Central memory CD8-positive, alpha-beta T cell (primary cell): Measurements from ENCODE around the gene CPT1C.
A peak's percentile ranks its signal among the peaks of the same experiment; 100 is the strongest.

Experiments used
- ATAC-seq: fragments of 150-1000 bp; cut with Tn5 transposase; replicated peaks from 2 replicates; pipeline ENCODE4 v1.10.0; 2022; ENCODE audit warnings: mild to moderate bottlenecking, moderate FRiP score, moderate number of reproducible peaks; ENCODE audit not compliant: poor library complexity, severe bottlenecking; ENCODE audit errors: extremely low read depth
- DNase-seq, 2 donors: peaks; one replicate each; pipeline ENCODE4 v3.0.0; 2021; ENCODE audit warnings: low spot score in 2 of 2
- H3K27ac Mint-ChIP-seq: one replicate; pipeline ENCODE4 v1.8.0; 2022; ENCODE audit warnings: low read depth, mild to moderate bottlenecking, moderate library complexity, mixed read lengths
- H3K27me3 Mint-ChIP-seq: one replicate; pipeline ENCODE4 v1.8.0; 2022; ENCODE audit warnings: mixed read lengths
- H3K36me3 Mint-ChIP-seq: one replicate; pipeline ENCODE4 v1.8.0; 2022; ENCODE audit warnings: mild to moderate bottlenecking, moderate library complexity, mixed read lengths; ENCODE audit not compliant: insufficient read depth
- H3K4me1 Mint-ChIP-seq: one replicate; pipeline ENCODE4 v1.8.0; 2022; ENCODE audit warnings: mixed read lengths
- H3K4me3 Mint-ChIP-seq: one replicate; pipeline ENCODE4 v1.8.0; 2022; ENCODE audit warnings: mild to moderate bottlenecking, moderate library complexity, mixed read lengths
- H3K9me3 Mint-ChIP-seq: one replicate; pipeline ENCODE4 v1.8.0; 2022; ENCODE audit warnings: mixed read lengths

Gene CPT1C

DNA sequence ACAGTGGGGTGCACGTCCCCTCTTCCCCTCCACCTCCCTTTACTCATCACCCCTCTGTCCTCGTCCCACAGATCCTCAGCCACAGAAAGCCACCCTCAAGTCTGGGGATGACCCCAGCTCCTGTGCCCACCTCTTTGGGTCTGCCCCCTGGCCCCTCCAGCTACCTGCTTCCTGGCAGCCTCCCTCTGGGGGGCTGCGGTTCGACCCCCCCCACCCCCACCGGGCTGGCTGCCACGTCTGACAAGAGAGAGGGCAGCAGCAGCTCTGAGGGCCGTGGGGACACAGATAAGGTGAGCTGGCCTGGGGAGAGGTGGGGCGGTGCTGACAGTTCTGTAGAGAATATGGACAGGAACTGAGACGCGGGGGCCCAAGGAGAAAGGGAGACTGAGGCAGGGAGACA lies 36.3 kb upstream of the CPT1C start:
- no peak for DNase-seq
- H3K4me1 Mint-ChIP-seq = no peaks in the 10 kb centered on the region
- H3K9me3 Mint-ChIP-seq = no peaks in the 10 kb centered on the region
- no peak for ATAC-seq
- H3K36me3 Mint-ChIP-seq = peaks cover 26% of the 10 kb centered on the region
- H3K4me3 Mint-ChIP-seq = no peak overlapping the region
- H3K27ac Mint-ChIP-seq = no peak overlapping the region
- no peaks in the 10 kb centered on the region for H3K27me3 Mint-ChIP-seq

GRCh38 chr19:49655570-49656455 lies 35.1 kb upstream of the CPT1C start:
- no peaks in the 10 kb centered on the region for H3K27me3 Mint-ChIP-seq
- H3K36me3 Mint-ChIP-seq = peaks cover 28% of the 10 kb centered on the region
- no peaks in the 10 kb centered on the region for H3K4me1 Mint-ChIP-seq
- peak overlapping the region; percentile 55 for H3K27ac Mint-ChIP-seq
- no peaks in the 10 kb centered on the region for H3K9me3 Mint-ChIP-seq
- peak; percentile 58 for ATAC-seq
- H3K4me3 Mint-ChIP-seq = no peak overlapping the region
- no peak for DNase-seq

- Mint-ChIP-seq H3K4me3 (no peak overlapping the region), H3K9me3 (no peaks in the 10 kb centered on the region), H3K36me3 (peaks cover 30% of the 10 kb centered on the region), H3K4me1 (no peaks in the 10 kb centered on the region), H3K27me3 (no peaks in the 10 kb centered on the region), H3K27ac (no peak overlapping the region)
- no peak for ATAC-seq
- no peak for DNase-seq
These were observed 34.3 kb upstream of the CPT1C start for GRCh38 chr19:49656456-49657109.

GRCh38 chr19:49657493-49658138 lies 33.3 kb upstream of the CPT1C start:
- ATAC-seq (no peak), DNase-seq (no peak)
- Mint-ChIP-seq H3K27ac (peak overlapping the region; percentile 81), H3K27me3 (no peaks in the 10 kb centered on the region), H3K36me3 (peaks cover 30% of the 10 kb centered on the region), H3K9me3 (no peaks in the 10 kb centered on the region), H3K4me3 (no peak overlapping the region), H3K4me1 (no peaks in the 10 kb centered on the region)

DNA sequence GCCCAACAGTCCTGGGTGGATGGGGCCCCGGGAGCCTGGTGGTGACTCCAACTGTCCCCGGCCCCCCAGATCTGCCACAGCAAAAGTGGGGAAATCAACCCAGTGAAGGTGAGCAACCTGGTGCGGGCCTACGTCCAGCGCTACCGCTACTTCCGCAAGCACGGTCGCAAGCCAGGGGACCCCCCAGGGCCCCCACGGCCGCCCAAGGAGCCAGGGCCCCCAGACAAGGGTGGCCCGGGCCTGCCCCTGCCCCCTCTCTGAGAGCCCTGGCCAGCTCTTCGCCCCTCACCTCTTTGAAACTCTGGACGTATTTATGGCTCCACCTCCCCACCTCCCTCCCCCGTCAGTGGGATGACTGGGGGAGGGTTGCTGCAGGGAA lies 32.8 kb upstream of the CPT1C start:
- ATAC-seq (no peak), DNase-seq (no peak)
- Mint-ChIP-seq H3K4me3 (no peak overlapping the region), H3K9me3 (no peaks in the 10 kb centered on the region), H3K36me3 (peaks cover 30% of the 10 kb centered on the region), H3K4me1 (no peaks in the 10 kb centered on the region), H3K27me3 (no peaks in the 10 kb centered on the region), H3K27ac (peak overlapping the region; percentile 81)

- peaks cover 3% of the 10 kb centered on the region for H3K4me1 Mint-ChIP-seq
- H3K27ac Mint-ChIP-seq = no peak overlapping the region
- H3K27me3 Mint-ChIP-seq = no peaks in the 10 kb centered on the region
- no peaks in the 10 kb centered on the region for H3K9me3 Mint-ChIP-seq
- no peak for ATAC-seq
- no peak overlapping the region for H3K4me3 Mint-ChIP-seq
- peaks cover 32% of the 10 kb centered on the region for H3K36me3 Mint-ChIP-seq
- no peak for DNase-seq
These were observed 32.1 kb upstream of the CPT1C start for GRCh38 chr19:49658566-49659442.

- Mint-ChIP-seq H3K36me3 (peaks cover 38% of the 10 kb centered on the region), H3K27ac (no peak overlapping the region), H3K9me3 (no peaks in the 10 kb centered on the region), H3K27me3 (no peaks in the 10 kb centered on the region), H3K4me3 (no peak overlapping the region), H3K4me1 (peaks cover 19% of the 10 kb centered on the region)
- ATAC-seq (no peak), DNase-seq (no peak)
These were observed 30.5 kb upstream of the CPT1C start for GRCh38 chr19:49660338-49660961.

- Mint-ChIP-seq H3K27ac (peak overlapping the region; percentile 96), H3K9me3 (no peaks in the 10 kb centered on the region), H3K4me3 (no peak overlapping the region), H3K4me1 (peaks cover 35% of the 10 kb centered on the region), H3K27me3 (no peaks in the 10 kb centered on the region), H3K36me3 (peaks cover 46% of the 10 kb centered on the region)
- DNase-seq = no peak
- no peak for ATAC-seq
These were observed 28.9 kb upstream of the CPT1C start for GRCh38 chr19:49662011-49662410.

GRCh38 chr19:49663224-49663623 lies 27.7 kb upstream of the CPT1C start:
- no peak for DNase-seq
- Mint-ChIP-seq H3K27me3 (no peaks in the 10 kb centered on the region), H3K4me1 (peaks cover 39% of the 10 kb centered on the region), H3K36me3 (peaks cover 44% of the 10 kb centered on the region), H3K9me3 (no peaks in the 10 kb centered on the region), H3K4me3 (peak overlapping the region; percentile 99), H3K27ac (peak overlapping the region; percentile 96)
- ATAC-seq = no peak

- H3K27ac Mint-ChIP-seq = peak overlapping the region; percentile 96
- H3K4me1 Mint-ChIP-seq = peaks cover 39% of the 10 kb centered on the region
- no peaks in the 10 kb centered on the region for H3K9me3 Mint-ChIP-seq
- peaks cover 40% of the 10 kb centered on the region for H3K36me3 Mint-ChIP-seq
- H3K27me3 Mint-ChIP-seq = no peaks in the 10 kb centered on the region
- peak overlapping the region; percentile 99 for H3K4me3 Mint-ChIP-seq
- DNase-seq (peak; percentile 76 to 77), ATAC-seq (peak; percentile 69)
These were observed 26.5 kb upstream of the CPT1C start for GRCh38 chr19:49664171-49665035.

- Mint-ChIP-seq H3K27ac (peak overlapping the region; percentile 96), H3K36me3 (peaks cover 40% of the 10 kb centered on the region)
- ATAC-seq = peak; percentile 1
These were observed 25.9 kb upstream of the CPT1C start for GRCh38 chr19:49665036-49665350.

More at GRCh38 chr19:49665036-49665350, 25.9 kb upstream of the CPT1C start:
- peak overlapping the region; percentile 99 for H3K4me3 Mint-ChIP-seq
- no peak for DNase-seq
- no peaks in the 10 kb centered on the region for H3K27me3 Mint-ChIP-seq
- peaks cover 39% of the 10 kb centered on the region for H3K4me1 Mint-ChIP-seq
- H3K9me3 Mint-ChIP-seq = no peaks in the 10 kb centered on the region
